GM21717 (cell line): Measurements from ENCODE around the gene TUBB3.

Experiments used
- ATAC-seq: cut with Tn5 transposase; IDR thresholded peaks from one replicate; pipeline ENCODE4 v1.9.1; 2021; ENCODE audit warnings: mild to moderate bottlenecking, moderate library complexity; ENCODE audit not compliant: unreplicated experiment

Gene TUBB3

DNA sequence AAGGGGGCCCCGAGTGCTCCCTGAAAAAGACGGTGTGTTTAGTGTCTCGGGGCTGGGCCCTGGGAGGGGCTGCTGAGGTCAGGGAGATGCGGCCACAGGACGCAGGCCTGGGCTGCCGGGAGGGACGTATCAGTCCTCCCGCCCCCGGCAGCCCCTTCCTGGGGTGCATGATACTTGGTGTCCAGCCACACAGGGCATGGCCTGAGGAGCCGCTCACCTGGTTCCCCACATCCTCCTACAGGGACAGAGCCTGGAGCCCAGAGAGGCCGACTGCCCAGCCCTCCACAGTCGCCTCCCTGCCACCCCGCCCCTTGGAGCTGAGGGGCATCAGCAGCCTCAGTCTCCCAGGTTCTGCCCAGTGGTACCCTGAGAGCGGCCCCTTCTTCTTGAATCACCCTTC, 13.4 kb downstream of the TUBB3 start:
- no peak for ATAC-seq

DNA sequence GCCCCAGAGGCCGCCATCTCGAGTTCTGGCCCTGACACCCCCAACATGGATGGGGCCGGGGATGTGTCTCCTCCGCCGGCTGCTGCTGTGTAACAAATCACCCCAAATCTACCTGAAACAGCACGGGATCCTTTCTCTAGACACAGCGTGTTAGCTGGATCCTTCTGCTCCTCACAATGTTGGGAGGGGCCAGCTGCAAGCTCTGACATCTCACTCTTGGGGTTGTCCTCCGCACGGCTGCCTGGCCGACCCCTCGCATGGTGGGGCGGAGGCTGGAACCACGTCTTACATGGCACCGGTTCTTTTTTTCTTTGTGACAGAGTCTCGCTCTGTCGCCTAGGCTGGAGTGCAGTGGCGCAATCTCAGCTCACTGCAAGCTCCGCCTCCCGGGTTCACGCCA, 13.8 kb downstream of the TUBB3 start:
- ATAC-seq = no peak

DNA sequence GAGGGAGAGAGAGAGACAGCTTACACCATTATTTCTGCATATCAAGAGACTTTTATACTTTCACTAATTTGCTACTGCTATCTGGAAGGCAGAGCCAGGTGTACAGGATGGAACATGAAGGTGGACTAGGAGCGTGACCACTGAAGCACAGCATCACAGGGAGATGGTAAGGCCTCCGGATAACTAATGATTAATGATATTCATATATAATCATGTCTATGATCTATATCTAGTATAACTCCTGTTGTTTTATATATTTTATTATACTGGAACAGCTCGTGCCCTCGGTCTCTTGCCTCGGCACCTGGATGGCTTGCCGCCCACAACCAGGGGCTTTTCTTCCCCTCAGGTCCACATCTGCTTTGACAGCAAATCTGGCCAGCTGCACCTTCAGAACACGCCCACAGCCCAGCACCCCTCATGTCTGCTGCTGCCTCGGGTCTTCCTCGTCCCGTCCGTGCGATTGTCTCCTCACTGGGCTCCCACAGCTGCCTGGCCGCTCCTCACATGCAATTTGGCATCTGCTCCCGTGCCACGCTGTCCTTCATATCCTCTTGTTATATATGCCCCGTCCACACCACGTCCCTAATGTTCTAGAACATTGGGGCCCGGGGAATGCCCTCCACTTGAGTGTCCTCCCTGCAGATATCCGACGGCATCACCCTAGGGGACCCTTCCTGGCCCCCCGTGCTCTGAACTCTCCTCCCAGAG, 15.2 kb downstream of the TUBB3 start:
- ATAC-seq = no peak

DNA sequence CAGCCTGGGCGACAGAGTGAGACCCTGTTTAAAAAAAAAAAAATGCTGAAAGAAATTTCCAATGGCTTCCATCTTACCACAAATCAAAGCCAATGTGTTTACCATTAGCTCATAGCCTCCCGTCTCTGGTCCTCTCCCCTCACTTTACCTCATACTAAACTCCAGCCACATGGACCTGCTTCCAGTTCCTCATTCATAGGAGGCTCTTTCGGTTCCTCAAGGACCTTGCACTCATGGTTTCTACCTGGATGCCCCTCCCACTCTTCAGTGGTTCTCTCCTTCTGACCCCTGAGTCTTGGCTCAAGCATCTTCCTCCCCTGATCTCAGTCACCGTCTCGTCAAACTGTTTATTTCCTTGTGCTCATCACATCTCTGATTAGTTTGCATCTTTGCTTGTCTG, 21.6 kb downstream of the TUBB3 start:
- ATAC-seq = no peak

DNA sequence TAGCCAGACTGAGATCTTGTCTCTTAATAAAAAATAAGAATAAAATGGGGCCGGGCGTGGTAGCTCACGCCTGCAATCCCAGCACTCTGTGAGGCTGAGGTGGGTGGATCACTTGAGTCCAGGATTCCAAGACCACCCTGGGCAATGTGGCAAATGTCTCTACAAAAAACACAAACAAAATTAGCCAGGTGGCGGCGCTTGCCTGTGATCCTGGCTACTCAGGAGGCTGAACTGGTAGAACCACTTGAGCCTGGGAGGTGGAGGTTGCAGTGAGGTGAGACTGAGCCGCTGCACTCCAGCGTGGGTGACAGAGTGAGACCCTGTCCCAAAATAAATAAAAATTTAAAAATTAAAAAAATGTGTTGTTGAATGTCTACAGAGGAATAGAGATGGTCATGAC, 22.5 kb downstream of the TUBB3 start:
- no peak for ATAC-seq

DNA sequence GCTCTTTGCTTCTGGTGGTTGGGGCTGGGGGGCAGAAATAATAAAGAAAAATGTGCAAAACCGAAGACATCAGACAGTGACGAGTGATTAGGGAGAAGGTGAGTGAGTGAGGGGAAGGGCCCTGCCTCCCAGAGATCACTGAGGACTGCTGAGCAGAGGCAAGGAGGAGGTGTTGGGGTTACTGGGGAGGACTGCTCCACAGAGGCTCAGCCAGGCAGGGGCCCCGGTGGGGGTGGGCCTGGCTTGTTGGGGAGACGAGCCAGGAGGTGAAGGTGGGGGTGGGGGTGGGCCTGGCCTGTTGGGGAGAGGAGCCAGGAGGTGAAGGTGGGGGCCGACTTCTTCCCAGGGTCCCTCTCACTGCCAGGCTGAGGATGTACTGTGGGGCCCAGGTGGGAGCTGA, 23.4 kb downstream of the TUBB3 start:
- ATAC-seq = no peak

DNA sequence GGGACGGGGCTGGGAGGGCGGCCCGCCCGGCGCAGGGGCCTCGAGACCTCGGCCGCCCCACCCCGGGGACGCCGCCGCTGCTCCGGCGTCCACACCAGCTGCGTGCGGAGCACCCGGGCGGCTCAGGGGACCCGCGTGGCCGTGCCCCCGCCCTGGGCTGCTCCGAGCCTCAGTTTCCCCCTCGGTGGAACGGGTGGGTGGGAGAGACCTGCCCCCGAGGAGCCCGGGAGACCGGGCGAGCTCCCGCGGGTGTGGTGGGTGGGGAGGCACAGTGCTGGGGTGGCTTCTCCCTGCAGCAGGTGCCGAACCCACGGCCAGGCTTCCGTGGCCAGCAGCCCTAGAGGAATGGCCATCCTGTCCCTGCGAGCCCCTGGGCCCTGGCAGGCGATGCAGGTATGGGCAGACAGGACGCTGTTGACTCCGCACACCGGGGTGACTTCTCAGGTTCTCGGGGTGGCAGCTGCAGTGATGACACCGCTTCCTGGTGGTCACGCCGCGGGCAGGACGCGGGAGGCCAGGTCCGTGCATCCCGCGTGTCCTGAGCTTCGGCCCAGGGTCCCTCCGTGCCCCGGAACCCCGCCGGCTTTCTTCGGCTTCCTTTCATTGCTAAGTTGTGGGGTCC, 26.1 kb downstream of the TUBB3 start:
- no peak for ATAC-seq

DNA sequence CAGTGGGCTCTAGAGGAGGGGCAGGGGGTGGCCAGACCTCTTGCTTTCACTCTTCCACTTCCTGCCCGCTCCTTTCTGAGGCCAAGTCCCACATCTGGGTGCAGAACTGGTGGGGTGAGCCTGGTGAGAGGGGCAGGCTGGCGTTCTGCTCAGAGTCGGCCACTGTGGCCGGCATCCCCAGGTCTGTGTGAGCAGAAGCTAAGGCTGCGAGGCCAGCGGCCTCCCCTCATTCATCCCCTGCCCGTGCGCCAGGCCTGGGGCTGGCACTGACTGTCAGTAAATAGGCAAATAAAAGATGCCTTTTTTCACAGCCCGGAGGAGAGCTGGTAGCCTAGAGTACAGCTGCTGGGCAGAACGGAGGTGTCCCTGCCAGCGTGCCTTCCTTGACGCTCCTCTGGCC, 26.6 kb downstream of the TUBB3 start:
- no peak for ATAC-seq

DNA sequence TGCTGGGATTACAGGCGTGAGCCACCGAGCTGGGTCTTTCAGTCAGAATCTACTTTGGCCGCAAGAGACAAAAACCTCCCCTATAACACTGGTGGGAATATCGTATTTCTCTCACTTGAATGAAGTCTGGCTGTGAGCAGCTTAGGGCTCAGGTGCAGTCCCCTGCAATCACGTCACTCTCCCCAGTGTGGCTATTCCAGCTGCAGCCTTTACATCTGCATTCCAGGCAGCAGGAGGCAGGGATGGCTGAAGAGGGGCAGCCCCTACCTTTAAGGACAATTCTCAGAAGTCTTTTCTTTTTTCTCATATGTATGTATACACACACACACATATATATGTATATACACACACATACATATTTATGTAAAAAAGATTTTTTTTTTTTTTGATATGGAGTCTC, 28.4 kb downstream of the TUBB3 start:
- ATAC-seq = no peak

DNA sequence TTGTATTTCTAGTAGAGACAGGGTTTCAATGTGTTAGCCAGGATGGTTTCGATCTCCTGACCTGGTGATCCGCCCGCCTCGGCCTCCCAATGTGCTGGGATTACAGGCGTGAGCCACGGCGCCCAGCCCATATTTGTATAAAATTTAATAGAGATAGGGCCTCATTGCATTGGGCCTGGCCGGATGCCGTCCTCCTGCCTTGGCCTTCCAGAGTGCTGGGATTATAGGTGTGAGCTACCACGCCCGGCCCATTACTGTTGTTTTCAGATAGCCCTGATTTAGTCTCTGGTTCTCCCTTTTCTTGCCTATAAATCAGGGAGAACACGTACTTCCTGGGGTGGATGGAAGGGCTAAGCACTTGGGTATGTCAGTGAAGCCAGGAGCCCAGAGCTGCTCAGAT, 28.9 kb downstream of the TUBB3 start:
- no peak for ATAC-seq

DNA sequence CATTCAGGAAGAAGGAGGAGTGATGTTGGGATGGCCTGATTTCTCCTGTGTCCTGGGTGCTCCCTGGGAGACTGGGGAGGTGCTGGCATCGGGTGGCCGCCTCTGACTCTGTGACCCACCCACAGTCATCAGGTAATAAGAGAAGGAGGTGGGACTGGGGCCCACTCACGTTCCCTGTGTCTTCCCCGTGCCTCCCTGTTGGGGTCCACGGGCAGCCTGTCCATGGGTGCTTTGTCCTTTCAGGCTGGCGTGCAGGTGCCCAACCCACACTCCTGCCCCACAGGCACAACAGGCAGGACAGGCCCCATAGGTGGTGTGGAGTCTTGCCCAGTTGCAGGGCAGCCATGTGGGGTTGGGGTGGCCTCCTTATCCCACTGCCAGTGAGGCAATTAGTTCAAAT, 29.4 kb downstream of the TUBB3 start:
- ATAC-seq = no peak

DNA sequence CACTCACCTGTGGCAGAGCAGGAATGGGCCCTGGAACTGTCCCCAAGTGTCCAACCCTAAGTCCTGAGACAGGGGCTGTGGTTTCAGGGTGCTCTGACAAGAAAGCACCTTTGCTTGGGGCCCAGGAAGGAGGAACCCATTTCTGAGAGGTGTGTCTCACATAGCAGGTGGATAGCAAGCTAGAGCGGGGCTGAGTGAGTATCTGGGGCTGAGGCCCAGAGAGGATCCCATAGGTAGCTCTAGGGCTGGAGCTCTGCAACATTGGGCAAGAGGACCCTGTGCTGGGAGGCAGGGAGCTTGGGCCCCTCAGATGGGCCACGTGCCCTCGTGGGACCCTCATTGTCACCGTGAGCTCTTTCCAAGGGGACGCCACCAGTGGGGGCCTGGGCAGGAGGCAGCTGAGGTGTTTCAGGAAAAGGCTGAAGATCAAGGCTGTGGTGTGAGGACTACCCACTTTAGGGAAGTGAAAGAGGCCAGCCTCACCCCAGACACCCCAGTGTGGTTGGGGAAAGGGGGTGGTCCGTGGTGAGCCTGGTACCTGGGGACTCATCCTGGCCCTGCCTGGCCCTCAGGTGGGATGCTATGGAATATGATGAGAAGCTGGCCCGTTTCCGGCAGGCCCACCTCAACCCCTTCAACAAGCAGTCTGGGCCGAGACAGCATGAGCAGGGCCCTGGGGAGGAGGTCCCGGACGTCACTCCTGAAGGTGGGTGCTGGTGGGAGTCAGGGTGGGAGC, 30.7 kb downstream of the TUBB3 start:
- peak; percentile 65 for ATAC-seq

DNA sequence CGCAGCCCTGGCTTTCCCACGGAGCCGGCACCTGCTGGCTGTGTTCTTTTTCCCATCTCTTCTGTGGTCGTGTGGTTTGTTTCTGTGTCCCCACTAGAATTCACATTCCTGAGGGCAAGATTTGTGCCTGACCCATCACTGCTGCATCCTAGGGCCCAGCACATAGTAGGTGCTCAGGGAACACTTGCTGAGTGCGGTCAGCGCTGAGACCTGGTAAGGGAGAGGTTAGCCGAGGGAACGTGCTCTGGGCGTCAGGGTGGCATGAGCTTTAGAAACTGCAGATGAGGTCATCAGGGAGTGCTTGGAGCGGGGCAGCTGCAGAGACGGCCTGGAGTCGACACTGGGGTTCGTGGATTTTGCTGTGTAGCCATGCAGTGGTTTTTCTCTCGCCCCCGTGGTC, 31.3 kb downstream of the TUBB3 start:
- ATAC-seq = no peak

DNA sequence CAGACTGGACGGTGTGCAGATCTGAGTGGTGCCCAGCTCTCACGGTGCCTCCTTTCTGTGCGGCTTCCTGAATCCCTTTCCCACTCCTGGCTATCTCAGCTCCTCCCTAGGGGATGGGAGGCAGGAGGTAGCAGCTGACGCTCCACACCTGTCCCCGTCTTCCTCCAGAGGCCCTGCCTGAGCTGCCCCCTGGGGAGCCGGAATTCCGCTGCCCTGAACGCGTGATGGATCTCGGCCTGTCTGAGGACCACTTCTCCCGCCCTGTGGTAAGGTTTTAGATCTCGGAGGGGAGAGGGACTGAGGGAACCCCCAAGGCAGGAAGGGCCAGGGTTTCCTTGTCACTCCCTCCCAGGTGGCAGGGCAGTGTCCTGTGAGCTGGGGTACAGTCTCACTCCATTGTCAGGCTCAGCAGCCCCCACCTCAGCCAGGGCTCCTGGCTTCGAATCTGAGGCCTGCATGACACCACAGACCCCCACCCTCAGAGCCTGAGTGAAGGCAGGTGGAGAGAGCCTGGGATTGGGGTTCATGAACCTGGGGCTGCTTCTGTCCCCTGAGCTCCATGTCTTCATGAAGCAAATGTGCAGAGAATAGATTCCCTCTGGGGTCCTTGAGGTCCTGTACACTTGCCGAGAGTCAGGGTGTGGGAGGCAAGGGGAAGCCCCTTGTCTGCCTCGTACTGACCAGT, 32.0 kb downstream of the TUBB3 start:
- ATAC-seq = no peak

DNA sequence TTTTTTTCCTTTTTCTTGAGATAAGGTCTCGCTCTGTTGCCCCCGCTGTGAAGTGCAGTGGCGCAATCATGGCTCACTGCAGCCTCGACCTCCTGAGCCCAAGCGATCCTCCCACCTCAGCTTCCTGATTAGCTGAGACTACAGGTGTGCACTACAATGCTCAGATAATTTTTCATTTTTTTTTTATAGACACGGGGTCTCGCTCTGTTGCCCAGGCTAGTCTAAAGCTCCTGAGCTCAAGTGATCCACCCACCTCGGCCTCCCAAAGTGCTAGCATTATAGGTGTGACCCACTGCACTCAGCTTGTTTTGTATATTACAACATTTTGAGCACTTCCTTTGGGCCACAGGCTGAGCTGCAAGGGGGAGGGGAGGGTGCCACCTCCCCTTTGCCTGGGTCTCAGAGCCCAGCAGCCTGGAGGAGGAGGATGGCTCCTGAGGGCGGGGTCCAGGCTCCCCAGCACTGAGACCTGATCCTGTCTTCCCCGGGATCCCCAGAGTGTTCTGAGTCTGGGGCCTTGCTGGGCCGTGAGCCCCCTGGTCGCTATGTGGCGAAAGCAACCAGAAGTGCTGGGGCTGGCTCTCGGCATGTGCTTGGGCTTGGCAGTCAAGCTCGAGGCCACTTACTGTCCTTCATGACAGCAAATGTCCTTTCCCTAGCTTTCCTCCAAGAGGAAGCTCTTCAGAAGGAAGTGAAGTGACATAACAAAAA, 33.5 kb downstream of the TUBB3 start:
- no peak for ATAC-seq

DNA sequence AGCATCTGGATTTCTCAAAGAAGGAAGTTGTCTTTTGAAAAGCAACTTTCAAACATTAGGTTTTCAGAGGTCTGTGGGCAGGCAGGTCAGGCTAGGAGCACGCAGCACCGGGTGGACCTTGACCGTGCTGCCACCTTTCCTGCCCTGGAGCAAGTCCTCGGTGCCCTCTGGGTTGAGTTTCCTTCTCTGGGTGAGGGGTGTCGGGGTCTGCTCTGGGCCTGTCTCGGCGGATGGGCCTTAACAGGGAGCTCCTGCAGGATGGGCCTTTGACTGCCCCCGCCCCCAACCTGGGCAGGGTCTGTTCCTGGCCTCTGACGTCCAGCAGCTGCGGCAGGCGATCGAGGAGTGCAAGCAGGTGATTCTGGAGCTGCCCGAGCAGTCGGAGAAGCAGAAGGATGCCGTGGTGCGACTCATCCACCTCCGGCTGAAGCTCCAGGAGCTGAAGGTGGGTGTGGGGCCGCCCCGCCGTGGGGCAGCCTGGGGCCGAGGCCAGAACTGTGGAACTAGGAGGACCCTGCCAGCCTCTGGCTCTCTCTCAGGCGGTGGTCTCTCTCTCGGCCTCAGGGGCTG, 34.2 kb downstream of the TUBB3 start:
- ATAC-seq = no peak

DNA sequence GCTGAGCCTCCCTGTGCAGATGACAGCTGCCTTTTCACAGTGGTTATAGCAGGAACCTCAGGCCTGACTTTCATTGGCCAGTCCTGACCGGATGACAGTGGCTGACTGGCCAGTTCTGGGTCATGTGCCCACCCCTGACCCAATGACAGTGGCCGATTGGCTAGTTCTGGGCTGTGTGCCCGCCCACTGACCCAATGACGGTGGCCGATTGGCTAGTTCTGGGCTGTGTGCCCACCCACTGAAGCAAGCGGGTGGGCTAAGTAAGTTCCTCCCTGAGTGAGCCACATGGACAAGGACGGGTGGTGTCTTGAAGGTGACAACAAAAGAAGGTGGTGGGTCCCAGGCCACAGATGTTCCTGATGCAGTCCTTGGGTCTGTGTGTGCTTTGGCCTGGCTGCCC, 34.9 kb downstream of the TUBB3 start:
- ATAC-seq = no peak

DNA sequence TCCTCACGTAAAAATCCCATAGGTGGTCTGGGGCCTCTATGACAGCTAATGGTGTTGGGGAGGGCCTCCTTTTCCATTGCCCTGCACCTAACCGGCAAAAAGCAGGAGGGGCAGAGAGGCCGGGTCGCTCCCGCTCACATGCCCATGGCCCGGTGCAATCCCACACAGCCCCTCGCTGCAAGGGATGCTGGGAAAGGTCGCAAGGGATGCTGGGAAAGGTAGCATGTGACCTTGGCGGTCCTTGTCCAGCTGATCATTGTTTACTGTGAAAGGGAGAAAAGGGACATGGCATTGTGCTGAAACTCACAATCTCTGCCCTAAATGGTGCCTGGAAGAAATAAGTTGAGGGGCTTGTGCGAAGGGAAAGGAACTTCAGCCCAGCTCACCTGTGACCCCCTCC, 35.5 kb downstream of the TUBB3 start:
- ATAC-seq = no peak

DNA sequence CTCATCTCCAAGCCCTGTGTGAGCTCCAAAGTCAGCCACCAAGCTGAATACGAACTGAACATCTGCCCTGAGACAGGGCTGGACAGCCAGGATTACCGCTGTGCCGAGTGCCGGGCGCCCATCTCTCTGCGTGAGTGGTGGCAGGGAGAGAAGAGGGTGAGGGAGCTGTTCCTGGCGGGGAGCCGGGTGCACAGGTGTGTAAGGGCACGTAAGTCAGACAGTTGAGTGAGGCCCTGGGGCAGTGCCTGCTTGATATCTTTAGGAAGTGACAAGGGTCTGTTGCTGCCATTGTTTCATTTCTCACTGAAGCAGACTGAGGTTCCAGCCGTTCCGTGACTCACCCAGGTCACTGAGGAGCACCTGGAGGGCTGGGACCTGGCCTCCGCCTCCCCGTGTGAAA, 37.8 kb downstream of the TUBB3 start:
- no peak for ATAC-seq

DNA sequence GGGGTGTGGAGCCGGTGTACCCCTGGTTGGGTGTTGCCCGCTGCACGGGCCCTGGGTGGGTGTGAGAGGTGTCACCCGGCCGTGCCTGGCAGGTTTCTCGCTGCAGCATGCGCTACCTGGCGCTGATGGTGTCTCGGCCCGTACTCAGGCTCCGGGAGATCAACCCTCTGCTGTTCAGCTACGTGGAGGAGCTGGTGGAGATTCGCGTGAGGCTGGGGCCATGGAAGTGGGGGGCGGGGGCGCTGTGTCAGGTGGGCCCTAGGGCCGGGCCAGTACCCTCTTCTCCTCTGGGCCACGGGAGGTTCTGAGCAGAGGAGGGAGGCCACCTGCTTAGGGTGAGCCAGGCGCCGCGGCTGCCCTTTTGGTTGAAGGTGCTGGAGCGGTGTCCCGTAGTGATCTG, 38.8 kb downstream of the TUBB3 start:
- no peak for ATAC-seq
